GM23248 (cell line): ENCODE results near the gene ADAMTS9. TPM values are rescaled to one million over a fixed set of nuclear protein-coding genes. Genes with fewer than 3 reads are reported as not detected.

Experiments
- DNase-seq: peaks from one replicate; pipeline ENCODE4 v3.0.0-alpha.2; 2015
- H2AFZ ChIP-seq: fragments of 200-600 bp; sonication (generic); 2 replicates; pipeline ENCODE4 v1.6.1; 2016; ENCODE audit warnings: antibody characterized with exemption
- H3F3A ChIP-seq: fragments of 200-600 bp; sonication (generic); 2 replicates; pipeline ENCODE4 v1.6.1; 2016; ENCODE audit warnings: mild to moderate bottlenecking, antibody characterized with exemption, mixed run types; ENCODE audit not compliant: insufficient read depth
- H3K27ac ChIP-seq: fragments of 200-600 bp; sonication (generic); 2 replicates; pipeline ENCODE4 v1.5.1; 2016; ENCODE audit warnings: mild to moderate bottlenecking
- H3K27me3 ChIP-seq: fragments of 200-600 bp; sonication (generic); replicated peaks from 2 replicates; pipeline ENCODE4 v1.6.1; 2016; ENCODE audit warnings: mild to moderate bottlenecking; ENCODE audit not compliant: insufficient read depth
- H3K36me3 ChIP-seq: fragments of 200-600 bp; sonication (generic); 2 replicates; pipeline ENCODE4 v1.6.1; 2016; ENCODE audit warnings: low read depth, mild to moderate bottlenecking
- H3K4me1 ChIP-seq: fragments of 200-600 bp; sonication (generic); 2 replicates; pipeline ENCODE4 v1.6.1; 2016; ENCODE audit warnings: mild to moderate bottlenecking; ENCODE audit not compliant: insufficient read depth
- H3K4me2 ChIP-seq: fragments of 200-600 bp; sonication (generic); one replicate; pipeline ENCODE4 v1.6.1; 2016; ENCODE audit warnings: mild to moderate bottlenecking; ENCODE audit not compliant: unreplicated experiment
- H3K4me3 ChIP-seq: fragments of 200-600 bp; sonication (generic); 2 replicates; pipeline ENCODE4 v1.5.1; 2016; ENCODE audit warnings: mild to moderate bottlenecking
- H3K79me2 ChIP-seq: fragments of 200-600 bp; sonication (generic); 2 replicates; pipeline ENCODE4 v1.6.1; 2016; ENCODE audit warnings: mild to moderate bottlenecking; ENCODE audit not compliant: insufficient read depth
- H3K9ac ChIP-seq: fragments of 200-600 bp; sonication (generic); 2 replicates; pipeline ENCODE4 v1.6.1; 2016; ENCODE audit warnings: mild to moderate bottlenecking
- H3K9me2 ChIP-seq: fragments of 200-600 bp; sonication (generic); 2 replicates; pipeline ENCODE4 v1.6.1; 2016; ENCODE audit warnings: mixed run types, mild to moderate bottlenecking, moderate library complexity; ENCODE audit not compliant: insufficient read depth
- H3K9me3 ChIP-seq: fragments of 200-600 bp; sonication (generic); one replicate; pipeline ENCODE4 v1.6.1; 2017; ENCODE audit warnings: low read depth
- H4K20me1 ChIP-seq: fragments of 200-600 bp; sonication (generic); 2 replicates; pipeline ENCODE4 v1.6.0; 2016; ENCODE audit not compliant: insufficient read depth
- EZH2 ChIP-seq: fragments of 200-600 bp; sonication (generic); IDR thresholded peaks from 2 replicates; pipeline ENCODE4 v1.6.1; 2018; ENCODE audit warnings: antibody characterized with exemption, mild to moderate bottlenecking; ENCODE audit not compliant: insufficient read depth, poor library complexity, severe bottlenecking
- EZH2phosphoT487 ChIP-seq: fragments of 200-600 bp; sonication (generic); IDR thresholded peaks from 2 replicates; pipeline ENCODE4 v1.6.1; 2018; ENCODE audit warnings: antibody characterized with exemption, moderate library complexity, mild to moderate bottlenecking, low read depth; ENCODE audit not compliant: insufficient read depth
- WGBS, 2 experiments: methylation state at CpG; one replicate each; pipeline ENCODE4 v1.1.6; 2015 to 2017; ENCODE audit warnings: low lambda C conversion rate in 2 of 2, low coverage in 1 of 2; ENCODE audit errors: missing lambda C conversion rate in 2 of 2; 5-methylcytosine and 5-hydroxymethylcytosine counted together
- in situ Hi-C: fragments of 300-500 bp; cut with MboI; formaldehyde crosslinking; loops from 2 replicates; pipeline ENCODE4 v1.15.0; 2020
- polyA plus RNA-seq: library from polyadenylated mRNA; unstranded; fragments of >200 nt; fragmentation: Nextera tagmentation; extraction: Ambion mirVana; gene quantifications from 2 replicates; pipeline ENCODE4 v1.2.1, GENCODE V29; 2016
- total RNA-seq: library from RNA; depleted of rRNA; stranded (reverse); fragments of >200 nt; shearing (Covaris generic); gene quantifications from 2 replicates; pipeline ENCODE4 v1.2.3, GENCODE V29; 2014

ADAMTS9 gene
- total and polyA plus RNA-seq, 2 experiments from 2014 or later, result 0.75 to 1.5 TPM

DNA sequence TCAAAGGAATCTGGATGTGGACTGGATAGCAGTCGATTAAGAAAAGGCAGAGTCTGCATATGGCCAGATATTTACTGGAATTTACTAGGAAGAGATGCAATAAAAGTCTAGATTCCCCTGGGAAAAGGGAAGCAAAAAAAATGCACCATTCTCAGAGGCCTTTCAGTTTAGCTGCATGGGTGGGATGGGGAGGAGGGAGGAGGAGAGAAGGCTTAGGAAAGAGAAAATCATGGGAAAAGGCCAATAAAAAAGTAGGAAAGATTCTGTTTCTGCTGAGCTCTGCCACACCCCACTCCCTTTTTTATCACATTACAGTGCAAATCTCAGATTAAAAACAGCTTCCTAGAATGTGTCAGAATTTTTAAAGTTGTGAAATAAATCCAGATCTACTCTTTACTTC lies 103.6 kb downstream of the ADAMTS9 start:
- no peak overlapping the region for H3K27ac ChIP-seq
- DNase-seq, result no peak
- no peaks in the 10 kb centered on the region for H3K27me3 ChIP-seq
- no peaks in the 10 kb centered on the region for H3F3A ChIP-seq
- H3K4me3 ChIP-seq, result no peak overlapping the region
- TF ChIP-seq EZH2phosphoT487, result no peak
- TF ChIP-seq EZH2, result no peak
- no peaks in the 10 kb centered on the region for H3K4me1 ChIP-seq
- H3K36me3 ChIP-seq, result no peaks in the 10 kb centered on the region
- in situ Hi-C loops, result no loop called here
- 4 to 6% methylated on average over 1 of the region's 1 CpG for WGBS, 2 experiments
- H3K9me2 ChIP-seq, result no peaks in the 10 kb centered on the region
- no peaks in the 10 kb centered on the region for H3K9me3 ChIP-seq
- no peak overlapping the region for H2AFZ ChIP-seq
- no peaks in the 10 kb centered on the region for H3K79me2 ChIP-seq
- H3K4me2 ChIP-seq, result no peak overlapping the region
- H4K20me1 ChIP-seq, result no peaks in the 10 kb centered on the region
- H3K9ac ChIP-seq, result no peak overlapping the region

DNA sequence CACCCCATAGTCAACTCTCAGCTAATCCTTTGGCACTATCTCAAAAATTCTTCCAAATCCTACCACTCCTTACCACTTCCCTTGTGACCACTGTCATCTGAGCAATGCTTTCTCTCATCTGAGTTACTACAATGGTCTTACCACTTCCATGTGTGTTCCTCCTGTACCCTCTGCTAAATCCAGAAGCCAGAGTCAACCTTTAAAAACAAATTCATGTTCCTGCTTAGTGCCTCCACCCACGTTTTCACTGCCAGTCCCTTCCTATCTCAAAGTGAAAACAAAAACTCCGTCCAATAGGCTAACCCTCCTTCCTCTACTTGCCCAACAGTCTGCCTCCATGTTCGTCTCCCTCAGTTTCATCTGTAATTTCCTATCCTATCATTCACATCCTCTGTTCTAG lies 109.0 kb downstream of the ADAMTS9 start:
- H2AFZ ChIP-seq, result no peak overlapping the region
- H3F3A ChIP-seq, result no peaks in the 10 kb centered on the region
- no peak overlapping the region for H3K27ac ChIP-seq
- no peak overlapping the region for H3K4me2 ChIP-seq
- H3K4me3 ChIP-seq, result no peak overlapping the region
- H3K9me2 ChIP-seq, result no peaks in the 10 kb centered on the region
- no peak for TF ChIP-seq EZH2
- no peak for TF ChIP-seq EZH2phosphoT487
- no peaks in the 10 kb centered on the region for H3K79me2 ChIP-seq
- H3K9me3 ChIP-seq, result no peaks in the 10 kb centered on the region
- H3K27me3 ChIP-seq, result no peaks in the 10 kb centered on the region
- in situ Hi-C loops, result no loop called here
- 72 to 73% methylated on average over 3 of the region's 3 CpGs for WGBS, 2 experiments
- H3K36me3 ChIP-seq, result no peaks in the 10 kb centered on the region
- H4K20me1 ChIP-seq, result no peaks in the 10 kb centered on the region
- no peaks in the 10 kb centered on the region for H3K4me1 ChIP-seq
- H3K9ac ChIP-seq, result no peak overlapping the region
- no peak for DNase-seq

DNA sequence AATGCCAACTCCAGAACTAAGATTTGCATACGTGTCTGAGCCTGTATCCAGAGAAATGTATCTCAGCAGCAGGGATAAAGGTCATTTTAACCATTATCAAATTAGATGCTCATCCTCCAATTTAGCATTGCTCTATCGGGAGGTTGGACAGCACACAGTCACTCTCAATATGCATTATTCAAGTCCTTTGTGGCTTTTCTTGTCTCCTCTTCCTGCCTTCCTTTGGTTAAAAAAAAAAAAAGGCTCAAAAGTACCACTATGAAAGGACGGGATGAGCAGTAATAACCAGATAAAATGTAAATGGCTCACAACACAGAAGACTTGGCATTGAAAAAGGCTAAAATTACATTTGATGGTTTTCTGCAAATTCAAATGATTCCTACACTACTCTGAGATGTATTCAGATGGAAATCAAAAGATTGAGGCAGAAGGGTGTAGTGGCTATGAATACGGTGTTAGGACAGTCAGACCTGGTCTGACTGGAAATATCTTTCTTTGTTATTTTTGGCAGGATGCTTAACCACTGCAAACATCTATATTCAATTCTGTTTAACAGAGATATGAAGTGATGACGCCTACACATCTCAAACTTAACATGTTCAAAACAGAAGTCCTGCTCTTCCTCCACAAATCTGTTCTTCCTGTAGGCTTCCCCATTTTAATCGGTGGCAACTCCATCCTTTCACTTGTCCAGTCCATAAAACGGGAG lies 109.6 kb downstream of the ADAMTS9 start:
- H3F3A ChIP-seq, result no peaks in the 10 kb centered on the region
- in situ Hi-C loops, result no loop called here
- no peak overlapping the region for H3K4me2 ChIP-seq
- 72 to 73% methylated on average over 7 of the region's 7 CpGs for WGBS, 2 experiments
- H3K27ac ChIP-seq, result no peak overlapping the region
- H3K36me3 ChIP-seq, result no peaks in the 10 kb centered on the region
- H3K9ac ChIP-seq, result no peak overlapping the region
- H3K27me3 ChIP-seq, result no peaks in the 10 kb centered on the region
- no peaks in the 10 kb centered on the region for H4K20me1 ChIP-seq
- H2AFZ ChIP-seq, result no peak overlapping the region
- TF ChIP-seq EZH2, result no peak
- TF ChIP-seq EZH2phosphoT487, result no peak
- no peaks in the 10 kb centered on the region for H3K79me2 ChIP-seq
- no peaks in the 10 kb centered on the region for H3K9me3 ChIP-seq
- DNase-seq, result no peak
- H3K4me1 ChIP-seq, result no peaks in the 10 kb centered on the region
- no peak overlapping the region for H3K4me3 ChIP-seq
- H3K9me2 ChIP-seq, result no peaks in the 10 kb centered on the region

DNA sequence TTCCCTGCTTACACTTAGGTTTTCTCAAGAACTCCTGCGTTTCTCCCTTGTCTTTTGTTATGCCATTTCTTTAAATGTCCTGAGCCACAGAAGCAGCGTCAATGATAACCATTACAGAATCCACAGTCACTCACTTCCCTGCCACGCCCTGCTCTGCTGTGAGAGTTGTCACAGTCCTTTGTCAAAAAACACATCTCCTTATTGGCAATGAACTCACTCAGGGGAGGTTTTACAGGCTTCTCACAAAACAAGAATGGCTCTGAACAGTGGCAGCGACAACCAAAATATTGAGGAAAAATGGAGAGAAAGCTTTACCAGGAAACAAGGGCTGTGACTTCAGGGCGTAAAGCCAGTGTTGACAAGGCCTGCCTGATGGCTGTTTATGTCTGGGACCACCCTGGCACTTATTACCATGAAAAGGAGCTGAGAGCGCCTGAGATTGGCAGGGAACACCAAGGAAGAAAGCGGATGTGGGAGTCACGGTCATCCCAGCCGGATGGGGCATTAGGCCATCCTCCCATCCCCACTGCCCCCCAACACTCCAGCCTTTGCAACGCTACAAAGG lies 111.5 kb downstream of the ADAMTS9 start:
- H3K27ac ChIP-seq, result no peak overlapping the region
- no peak overlapping the region for H2AFZ ChIP-seq
- H3K4me3 ChIP-seq, result no peak overlapping the region
- 75 to 81% methylated on average over 10 of the region's 10 CpGs for WGBS, 2 experiments
- no peak overlapping the region for H3K4me2 ChIP-seq
- no peak for DNase-seq
- no peaks in the 10 kb centered on the region for H4K20me1 ChIP-seq
- TF ChIP-seq EZH2phosphoT487 (no peak), EZH2 (no peak)
- in situ Hi-C loops, result no loop called here
- no peaks in the 10 kb centered on the region for H3K36me3 ChIP-seq
- H3F3A ChIP-seq, result no peaks in the 10 kb centered on the region
- H3K4me1 ChIP-seq, result no peaks in the 10 kb centered on the region
- H3K9me3 ChIP-seq, result no peaks in the 10 kb centered on the region
- no peaks in the 10 kb centered on the region for H3K79me2 ChIP-seq
- no peaks in the 10 kb centered on the region for H3K9me2 ChIP-seq
- no peaks in the 10 kb centered on the region for H3K27me3 ChIP-seq
- no peak overlapping the region for H3K9ac ChIP-seq
